ENCODE data around the gene HSPB2.

HSPB2 gene

GRCh38 chr11:111917312-111917711 is 4.8 kb downstream of the HSPB2 start:
- Mint-ChIP-seq H3K36me3 (ENCODE audit: low read depth) (no peaks in the 10 kb centered on the region), H3K4me1 (peaks cover 34% of the 10 kb centered on the region), H3K4me3 (no peak overlapping the region), H3K27me3 (ENCODE audit: low read depth, poor library complexity) (peaks cover 24% of the 10 kb centered on the region), H3K9me3 (no peaks in the 10 kb centered on the region), H3K27ac (no peak overlapping the region)
- no peak for TF ChIP-seq CTCF (IDR thresholded peaks at IDR 0.05)
- no peak for DNase-seq

- H3K27ac Mint-ChIP-seq, result no peak overlapping the region
- H3K27me3 Mint-ChIP-seq (ENCODE audit: low read depth, poor library complexity), result peaks cover 24% of the 10 kb centered on the region
- no peak overlapping the region for H3K4me3 Mint-ChIP-seq
- no peaks in the 10 kb centered on the region for H3K9me3 Mint-ChIP-seq
- H3K36me3 Mint-ChIP-seq (ENCODE audit: low read depth), result no peaks in the 10 kb centered on the region
- H3K4me1 Mint-ChIP-seq, result peaks cover 35% of the 10 kb centered on the region
- TF ChIP-seq CTCF (IDR thresholded peaks at IDR 0.05), result no peak
- DNase-seq, result no peak
These were observed 5.3 kb downstream of the HSPB2 start for GRCh38 chr11:111917788-111918187.

DNA sequence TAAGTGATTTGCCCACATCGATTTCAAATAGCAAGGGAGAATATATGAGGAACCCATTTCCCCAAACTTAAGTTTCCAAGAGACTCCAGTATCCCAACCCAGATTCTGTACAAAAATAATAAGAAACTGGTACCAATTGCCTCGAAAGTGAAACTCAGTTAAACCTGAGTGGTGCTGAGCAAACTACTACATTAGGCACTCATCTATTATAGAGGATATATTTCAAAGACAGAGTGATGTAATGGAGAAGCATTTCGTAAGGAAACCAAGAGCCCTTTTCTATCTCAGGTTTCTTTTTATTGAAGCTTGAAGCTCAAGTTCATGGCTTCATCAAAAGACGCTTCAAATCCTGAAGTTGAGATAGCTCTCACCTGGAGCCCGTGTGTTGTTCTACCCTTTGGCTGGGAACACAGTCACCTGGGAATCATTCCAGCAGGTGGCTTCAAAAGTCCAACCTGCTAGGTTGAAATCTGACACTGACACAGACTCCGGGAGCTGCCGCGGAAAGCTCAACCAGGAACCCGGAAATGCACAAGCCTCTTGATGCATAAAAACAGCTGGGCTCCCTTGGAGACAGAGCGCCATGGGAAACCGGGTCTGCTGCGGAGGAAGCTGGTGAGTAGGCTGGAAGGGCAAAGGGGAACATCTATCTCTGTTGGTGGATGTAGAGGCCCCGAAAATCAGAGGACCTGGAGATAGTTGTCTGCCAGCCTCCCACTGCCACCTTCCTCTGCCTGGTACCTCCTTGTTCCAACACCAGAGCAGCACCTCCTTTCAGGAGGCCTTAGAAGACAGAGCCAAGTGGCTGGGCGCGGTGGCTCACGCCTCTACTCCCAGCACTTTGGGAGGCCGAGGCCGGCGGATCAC is 6.1 kb downstream of the HSPB2 start, which contains the start of gene C11orf52:
Gene C11orf52 (plus strand): TSS at position 524 of the 867 bp plus-strand sequence. CDS start 60 bp downstream, at position 584.
- no peak within 1 kb of the TSS for H3K27ac Mint-ChIP-seq
- no peaks in the 10 kb centered on the region for H3K9me3 Mint-ChIP-seq
- DNase-seq, result peak; percentile 57
- no peak within 1 kb of the TSS for H3K4me3 Mint-ChIP-seq
- TF ChIP-seq CTCF (IDR thresholded peaks at IDR 0.05), result no peak
- peaks cover 24% of the 10 kb centered on the region for H3K27me3 Mint-ChIP-seq (ENCODE audit: low read depth, poor library complexity)
- H3K4me1 Mint-ChIP-seq, result peaks cover 35% of the 10 kb centered on the region
- H3K36me3 Mint-ChIP-seq (ENCODE audit: low read depth), result no peaks in the 10 kb centered on the region

GRCh38 chr11:111920908-111921307 is 8.4 kb downstream of the HSPB2 start:
- H3K4me1 Mint-ChIP-seq, result peaks cover 51% of the 10 kb centered on the region
- TF ChIP-seq CTCF (IDR thresholded peaks at IDR 0.05), result no peak
- H3K9me3 Mint-ChIP-seq, result no peaks in the 10 kb centered on the region

GRCh38 chr11:111921541-111922230 is 9.2 kb downstream of the HSPB2 start:
- no peaks in the 10 kb centered on the region for H3K9me3 Mint-ChIP-seq
- peaks cover 14% of the 10 kb centered on the region for H3K27me3 Mint-ChIP-seq (ENCODE audit: low read depth, poor library complexity)
- H3K4me1 Mint-ChIP-seq, result peaks cover 58% of the 10 kb centered on the region
- no peak overlapping the region for H3K4me3 Mint-ChIP-seq
- no peak for TF ChIP-seq CTCF (IDR thresholded peaks at IDR 0.05)
- no peak for DNase-seq
- H3K27ac Mint-ChIP-seq, result no peak overlapping the region
- no peaks in the 10 kb centered on the region for H3K36me3 Mint-ChIP-seq (ENCODE audit: low read depth)

More at GRCh38 chr11:111920908-111921307, 8.4 kb downstream of the HSPB2 start:
- no peak overlapping the region for H3K4me3 Mint-ChIP-seq
- no peak overlapping the region for H3K27ac Mint-ChIP-seq
- H3K36me3 Mint-ChIP-seq (ENCODE audit: low read depth), result no peaks in the 10 kb centered on the region
- no peak for DNase-seq
- peaks cover 17% of the 10 kb centered on the region for H3K27me3 Mint-ChIP-seq (ENCODE audit: low read depth, poor library complexity)
